ENCODE measurements around the gene RGMA.

DNA sequence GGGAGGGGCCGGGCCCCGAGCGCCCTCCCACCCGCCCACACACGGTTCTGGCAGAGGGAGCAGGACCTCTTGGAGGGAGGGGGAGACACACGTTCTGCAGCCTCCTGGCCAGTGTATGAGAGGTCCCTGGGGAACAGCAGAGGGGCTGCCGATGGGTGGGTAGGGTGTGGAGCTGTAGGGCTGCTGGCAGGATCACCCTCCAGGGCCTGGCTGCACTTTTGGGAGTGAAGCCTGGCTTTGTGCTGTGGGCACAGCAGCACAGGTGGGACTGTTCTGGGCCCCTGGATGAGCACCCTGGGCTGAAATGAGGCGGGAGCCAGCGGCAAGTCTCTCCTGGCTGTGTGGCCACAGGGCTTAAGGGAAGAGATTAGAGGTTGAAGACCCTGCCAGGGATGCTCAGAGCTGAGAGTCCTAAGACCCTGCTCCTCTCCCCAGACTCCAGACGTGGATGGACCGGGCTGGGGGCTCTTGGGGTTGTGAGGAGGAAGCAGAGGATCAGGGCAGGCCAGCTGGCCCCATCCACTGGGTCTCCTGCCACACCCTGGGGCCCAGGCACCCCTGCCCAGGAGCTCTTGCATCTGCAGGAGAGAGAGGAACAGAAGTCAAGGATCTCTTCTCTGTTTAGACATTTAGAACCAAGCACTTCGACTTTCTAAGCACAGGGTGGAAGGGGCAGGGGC lies 45.2 kb downstream of the RGMA start:
- TF ChIP-seq, protein P1, sequence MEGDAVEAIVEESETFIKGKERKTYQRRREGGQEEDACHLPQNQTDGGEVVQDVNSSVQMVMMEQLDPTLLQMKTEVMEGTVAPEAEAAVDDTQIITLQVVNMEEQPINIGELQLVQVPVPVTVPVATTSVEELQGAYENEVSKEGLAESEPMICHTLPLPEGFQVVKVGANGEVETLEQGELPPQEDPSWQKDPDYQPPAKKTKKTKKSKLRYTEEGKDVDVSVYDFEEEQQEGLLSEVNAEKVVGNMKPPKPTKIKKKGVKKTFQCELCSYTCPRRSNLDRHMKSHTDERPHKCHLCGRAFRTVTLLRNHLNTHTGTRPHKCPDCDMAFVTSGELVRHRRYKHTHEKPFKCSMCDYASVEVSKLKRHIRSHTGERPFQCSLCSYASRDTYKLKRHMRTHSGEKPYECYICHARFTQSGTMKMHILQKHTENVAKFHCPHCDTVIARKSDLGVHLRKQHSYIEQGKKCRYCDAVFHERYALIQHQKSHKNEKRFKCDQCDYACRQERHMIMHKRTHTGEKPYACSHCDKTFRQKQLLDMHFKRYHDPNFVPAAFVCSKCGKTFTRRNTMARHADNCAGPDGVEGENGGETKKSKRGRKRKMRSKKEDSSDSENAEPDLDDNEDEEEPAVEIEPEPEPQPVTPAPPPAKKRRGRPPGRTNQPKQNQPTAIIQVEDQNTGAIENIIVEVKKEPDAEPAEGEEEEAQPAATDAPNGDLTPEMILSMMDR (IDR thresholded peaks at IDR 0.05; ENCODE audit: poor library complexity) = no peak
- TF ChIP-seq EZH2phosphoT487 (IDR thresholded peaks at IDR 0.05; ENCODE audit: low read depth, severe bottlenecking, unreplicated experiment) = no peak
